ENCODE measurements around the gene HAO1.

Gene HAO1

DNA sequence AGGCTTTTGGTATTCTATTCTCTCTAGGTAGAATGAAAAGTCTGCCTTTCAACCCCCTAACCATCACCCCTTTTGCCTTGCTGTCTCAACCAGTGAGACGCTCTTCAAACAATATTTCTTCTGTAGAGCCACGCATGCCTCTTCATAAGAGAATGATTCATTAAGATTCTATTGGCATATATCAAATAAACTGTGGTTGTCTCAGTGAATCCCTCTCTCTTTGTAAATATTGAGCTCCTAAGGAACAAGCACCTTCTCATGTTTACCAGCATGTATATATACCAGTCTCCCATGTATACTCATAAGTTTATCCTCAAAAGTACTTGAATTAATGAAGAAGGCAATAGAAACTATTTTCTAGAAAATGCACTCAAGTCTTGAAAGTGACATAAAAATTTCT, 90.6 kb downstream of the HAO1 start:
- Histone ChIP-seq H2BK120ac (ENCODE audit: low read depth, low read length) (no peak overlapping the region), H3K14ac (ENCODE audit: low read length) (no peak overlapping the region), H2BK5ac (ENCODE audit: low read length) (no peak overlapping the region), H2BK15ac (ENCODE audit: low read length) (no peak overlapping the region), H3K4me3 (ENCODE audit: low read length in 2 of 2) (no peak overlapping the region), H3K18ac (ENCODE audit: low read length) (no peak overlapping the region), H3K27ac (replicated peaks; ENCODE audit: low read length) (no peak overlapping the region), H3K4me1 (ENCODE audit: control insufficient read depth in 2 of 2, insufficient read depth in 1 of 2, low read depth in 1 of 2, low read length in 2 of 2) (peaks cover 0 to 1% of the 10 kb centered on the region in 2 donors), H2AK5ac (ENCODE audit: low read depth, low read length) (no peak overlapping the region), H3K79me1 (ENCODE audit: low read depth, low read length) (no peaks in the 10 kb centered on the region), H3K9me3 (replicated peaks in 1 of 2; ENCODE audit: control insufficient read depth in 2 of 2, insufficient read depth in 1 of 2, low read depth in 1 of 2, low read length in 2 of 2) (no peaks in the 10 kb centered on the region), H3K27me3 (ENCODE audit: control insufficient read depth in 3 of 3, insufficient read depth in 3 of 3, low read depth in 1 of 3, low read length in 3 of 3) (no peaks in the 10 kb centered on the region), H2BK12ac (ENCODE audit: low read length) (no peak overlapping the region), H2AFZ (ENCODE audit: low read length) (no peak overlapping the region), H3K9ac (ENCODE audit: low read depth, low read length, poor library complexity) (no peak overlapping the region), H4K91ac (ENCODE audit: low read depth, low read length, poor library complexity) (no peak overlapping the region), H4K8ac (ENCODE audit: low read depth, low read length) (no peak overlapping the region), H3K23ac (ENCODE audit: low read depth, low read length, poor library complexity) (no peak overlapping the region), H3K4ac (ENCODE audit: low read length) (no peak overlapping the region), H3K36me3 (replicated peaks in 1 of 2; ENCODE audit: control insufficient read depth in 2 of 2, insufficient read depth in 2 of 2, low read length in 2 of 2) (no peaks in the 10 kb centered on the region), H3K4me2 (ENCODE audit: insufficient read depth, low read length, poor library complexity, severe bottlenecking) (no peak overlapping the region)
- WGBS, 2 donors (ENCODE audit: extremely low coverage in 2 of 2, insufficient read length in 2 of 2, insufficient replicate concordance in 1 of 2), result no CpG with 5 or more reads among the region's 2 CpGs
- no peak for DNase-seq (ENCODE audit: low spot score)

DNA sequence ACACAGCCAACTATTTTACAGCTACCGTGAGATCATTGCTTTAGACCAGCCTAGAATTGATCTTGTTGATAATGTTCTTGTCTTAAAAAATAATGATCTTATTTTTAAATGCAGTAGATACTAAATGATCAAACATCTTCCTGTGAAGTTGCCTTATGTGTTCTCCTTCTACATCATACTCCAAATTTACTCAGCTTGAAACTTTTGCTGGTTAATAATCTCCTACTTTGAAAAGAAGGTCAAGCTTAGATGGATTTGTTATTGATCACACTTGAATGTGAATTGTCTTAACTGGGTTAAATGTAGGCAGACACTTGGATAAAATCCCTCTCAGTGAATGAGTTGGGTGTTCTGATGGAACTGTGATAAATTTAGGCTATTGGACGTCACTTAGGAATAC, 91.9 kb downstream of the HAO1 start:
- H4K8ac ChIP-seq (ENCODE audit: low read depth, low read length), result no peak overlapping the region
- H3K4me1 ChIP-seq (ENCODE audit: control insufficient read depth in 2 of 2, insufficient read depth in 1 of 2, low read depth in 1 of 2, low read length in 2 of 2), result peaks cover 0 to 1% of the 10 kb centered on the region in 2 donors
- WGBS, 2 donors (ENCODE audit: extremely low coverage in 2 of 2, insufficient read length in 2 of 2, insufficient replicate concordance in 1 of 2), result no CpG with 5 or more reads among the region's 2 CpGs

DNA sequence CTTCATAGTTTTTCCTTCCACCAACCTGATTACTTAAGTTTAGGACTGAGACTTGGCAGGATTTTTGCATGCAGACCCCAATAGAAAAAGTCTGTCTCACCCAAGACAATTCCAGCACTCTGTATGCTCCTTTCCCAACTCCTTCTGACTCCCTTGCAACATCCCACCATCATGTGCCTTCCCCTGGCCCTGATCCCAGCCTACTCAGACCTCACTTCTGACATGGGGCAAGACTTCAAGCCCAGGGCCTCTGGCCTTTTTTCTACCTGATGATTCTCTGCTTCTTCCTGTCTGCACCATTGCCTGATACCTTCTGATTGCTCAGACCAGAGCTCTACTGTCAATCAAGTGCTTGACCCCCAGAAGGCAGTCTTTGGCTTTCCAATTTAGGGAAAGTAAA, 96.6 kb downstream of the HAO1 start:
- H3K4me2 ChIP-seq (ENCODE audit: insufficient read depth, low read length, poor library complexity, severe bottlenecking), result no peak overlapping the region
- H2BK5ac ChIP-seq (ENCODE audit: low read length), result no peak overlapping the region
- H4K91ac ChIP-seq (ENCODE audit: low read depth, low read length, poor library complexity), result no peak overlapping the region
- no peaks in the 10 kb centered on the region for H3K27me3 ChIP-seq (ENCODE audit: control insufficient read depth in 3 of 3, insufficient read depth in 3 of 3, low read depth in 1 of 3, low read length in 3 of 3)
- H3K9me3 ChIP-seq (replicated peaks in 1 of 2; ENCODE audit: control insufficient read depth in 2 of 2, insufficient read depth in 1 of 2, low read depth in 1 of 2, low read length in 2 of 2), result no peaks in the 10 kb centered on the region
- DNase-seq (ENCODE audit: low spot score), result no peak
- no peak overlapping the region for H2BK15ac ChIP-seq (ENCODE audit: low read length)
- H3K9ac ChIP-seq (ENCODE audit: low read depth, low read length, poor library complexity), result no peak overlapping the region
- H3K4ac ChIP-seq (ENCODE audit: low read length), result no peak overlapping the region
- no peaks in the 10 kb centered on the region for H3K79me1 ChIP-seq (ENCODE audit: low read depth, low read length)
- H3K14ac ChIP-seq (ENCODE audit: low read length), result no peak overlapping the region
- H3K4me3 ChIP-seq (ENCODE audit: low read length in 2 of 2), result no peak overlapping the region
- H3K23ac ChIP-seq (ENCODE audit: low read depth, low read length, poor library complexity), result no peak overlapping the region
- no peak overlapping the region for H2AK5ac ChIP-seq (ENCODE audit: low read depth, low read length)
- H3K4me1 ChIP-seq (ENCODE audit: control insufficient read depth in 2 of 2, insufficient read depth in 1 of 2, low read depth in 1 of 2, low read length in 2 of 2), result no peaks in the 10 kb centered on the region
- no peaks in the 10 kb centered on the region for H3K36me3 ChIP-seq (replicated peaks in 1 of 2; ENCODE audit: control insufficient read depth in 2 of 2, insufficient read depth in 2 of 2, low read length in 2 of 2)
- no peak overlapping the region for H3K27ac ChIP-seq (replicated peaks; ENCODE audit: low read length)
- H2BK120ac ChIP-seq (ENCODE audit: low read depth, low read length), result no peak overlapping the region
- H2BK12ac ChIP-seq (ENCODE audit: low read length), result no peak overlapping the region
- no peak overlapping the region for H4K8ac ChIP-seq (ENCODE audit: low read depth, low read length)
- H3K18ac ChIP-seq (ENCODE audit: low read length), result no peak overlapping the region
- H2AFZ ChIP-seq (ENCODE audit: low read length), result no peak overlapping the region

More for the DNA sequence above, 91.9 kb downstream of the HAO1 start:
- no peak overlapping the region for H3K4me2 ChIP-seq (ENCODE audit: insufficient read depth, low read length, poor library complexity, severe bottlenecking)
- no peak overlapping the region for H3K9ac ChIP-seq (ENCODE audit: low read depth, low read length, poor library complexity)
- H3K23ac ChIP-seq (ENCODE audit: low read depth, low read length, poor library complexity), result no peak overlapping the region
- H2BK15ac ChIP-seq (ENCODE audit: low read length), result no peak overlapping the region
- H3K4ac ChIP-seq (ENCODE audit: low read length), result no peak overlapping the region
- no peaks in the 10 kb centered on the region for H3K27me3 ChIP-seq (ENCODE audit: control insufficient read depth in 3 of 3, insufficient read depth in 3 of 3, low read depth in 1 of 3, low read length in 3 of 3)
- H2BK12ac ChIP-seq (ENCODE audit: low read length), result no peak overlapping the region
- H2AFZ ChIP-seq (ENCODE audit: low read length), result no peak overlapping the region
- H3K79me1 ChIP-seq (ENCODE audit: low read depth, low read length), result no peaks in the 10 kb centered on the region
- no peak overlapping the region for H4K91ac ChIP-seq (ENCODE audit: low read depth, low read length, poor library complexity)
- no peak overlapping the region for H2AK5ac ChIP-seq (ENCODE audit: low read depth, low read length)
- H2BK120ac ChIP-seq (ENCODE audit: low read depth, low read length), result no peak overlapping the region
- H3K9me3 ChIP-seq (replicated peaks in 1 of 2; ENCODE audit: control insufficient read depth in 2 of 2, insufficient read depth in 1 of 2, low read depth in 1 of 2, low read length in 2 of 2), result no peaks in the 10 kb centered on the region
- H3K27ac ChIP-seq (replicated peaks; ENCODE audit: low read length), result no peak overlapping the region
- H3K36me3 ChIP-seq (replicated peaks in 1 of 2; ENCODE audit: control insufficient read depth in 2 of 2, insufficient read depth in 2 of 2, low read length in 2 of 2), result no peaks in the 10 kb centered on the region
- no peak overlapping the region for H3K4me3 ChIP-seq (ENCODE audit: low read length in 2 of 2)
- H3K14ac ChIP-seq (ENCODE audit: low read length), result no peak overlapping the region
- no peak overlapping the region for H3K18ac ChIP-seq (ENCODE audit: low read length)
- H2BK5ac ChIP-seq (ENCODE audit: low read length), result no peak overlapping the region
- DNase-seq (ENCODE audit: low spot score), result no peak

DNA sequence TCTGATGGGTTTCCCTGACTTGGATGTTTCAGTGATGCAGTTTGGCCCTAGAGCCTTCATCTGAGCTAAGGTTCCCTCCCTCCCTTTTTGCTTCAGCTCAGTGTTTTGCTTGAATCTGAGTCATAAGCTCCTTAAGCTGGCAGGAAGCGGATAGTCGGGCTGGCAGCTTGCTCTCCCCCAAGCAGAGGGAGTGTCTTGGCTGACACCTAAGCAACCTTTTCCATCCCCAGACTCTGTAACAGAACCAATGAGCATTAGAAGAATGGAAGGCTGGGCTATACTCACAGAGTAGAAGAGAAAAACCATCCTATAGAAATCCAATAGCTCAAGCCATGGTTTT, 98.3 kb downstream of the HAO1 start:
- WGBS, 2 donors (ENCODE audit: extremely low coverage in 2 of 2, insufficient read length in 2 of 2, insufficient replicate concordance in 1 of 2), result no CpG with 5 or more reads among the region's 2 CpGs

More for the DNA sequence above, 98.3 kb downstream of the HAO1 start:
- no peak for DNase-seq (ENCODE audit: low spot score)
- Histone ChIP-seq H2AFZ (ENCODE audit: low read length) (no peak overlapping the region), H2BK5ac (ENCODE audit: low read length) (no peak overlapping the region), H2BK12ac (ENCODE audit: low read length) (no peak overlapping the region), H4K91ac (ENCODE audit: low read depth, low read length, poor library complexity) (no peak overlapping the region), H3K14ac (ENCODE audit: low read length) (no peak overlapping the region), H3K36me3 (replicated peaks in 1 of 2; ENCODE audit: control insufficient read depth in 2 of 2, insufficient read depth in 2 of 2, low read length in 2 of 2) (no peaks in the 10 kb centered on the region), H3K4me3 (ENCODE audit: low read length in 2 of 2) (no peak overlapping the region), H3K9ac (ENCODE audit: low read depth, low read length, poor library complexity) (no peak overlapping the region), H2BK15ac (ENCODE audit: low read length) (no peak overlapping the region), H3K23ac (ENCODE audit: low read depth, low read length, poor library complexity) (no peak overlapping the region), H3K4ac (ENCODE audit: low read length) (no peak overlapping the region), H3K18ac (ENCODE audit: low read length) (no peak overlapping the region), H3K27ac (replicated peaks; ENCODE audit: low read length) (no peak overlapping the region), H3K27me3 (ENCODE audit: control insufficient read depth in 3 of 3, insufficient read depth in 3 of 3, low read depth in 1 of 3, low read length in 3 of 3) (no peaks in the 10 kb centered on the region), H3K4me2 (ENCODE audit: insufficient read depth, low read length, poor library complexity, severe bottlenecking) (no peak overlapping the region), H4K8ac (ENCODE audit: low read depth, low read length) (no peak overlapping the region), H2AK5ac (ENCODE audit: low read depth, low read length) (no peak overlapping the region), H3K9me3 (replicated peaks in 1 of 2; ENCODE audit: control insufficient read depth in 2 of 2, insufficient read depth in 1 of 2, low read depth in 1 of 2, low read length in 2 of 2) (no peaks in the 10 kb centered on the region), H2BK120ac (ENCODE audit: low read depth, low read length) (no peak overlapping the region), H3K4me1 (ENCODE audit: control insufficient read depth in 2 of 2, insufficient read depth in 1 of 2, low read depth in 1 of 2, low read length in 2 of 2) (no peaks in the 10 kb centered on the region), H3K79me1 (ENCODE audit: low read depth, low read length) (no peaks in the 10 kb centered on the region)

Data from neuronal stem cell (in vitro differentiated cells).